HG03095 (cell line): ENCODE measurements around the gene PCSK5.
A peak's percentile ranks its signal among the peaks of the same experiment; 100 is the strongest.
"Not testable (repeated sequence)": the region's sequence is repeated elsewhere in the genome, so short reads cannot be mapped to it uniquely, and the experiment has no call there.

Experiments used
- ATAC-seq: cut with Tn5 transposase; IDR thresholded peaks from one replicate; pipeline ENCODE4 v1.9.1; 2021; ENCODE audit warnings: moderate library complexity; ENCODE audit not compliant: unreplicated experiment

The PCSK5 gene

DNA sequence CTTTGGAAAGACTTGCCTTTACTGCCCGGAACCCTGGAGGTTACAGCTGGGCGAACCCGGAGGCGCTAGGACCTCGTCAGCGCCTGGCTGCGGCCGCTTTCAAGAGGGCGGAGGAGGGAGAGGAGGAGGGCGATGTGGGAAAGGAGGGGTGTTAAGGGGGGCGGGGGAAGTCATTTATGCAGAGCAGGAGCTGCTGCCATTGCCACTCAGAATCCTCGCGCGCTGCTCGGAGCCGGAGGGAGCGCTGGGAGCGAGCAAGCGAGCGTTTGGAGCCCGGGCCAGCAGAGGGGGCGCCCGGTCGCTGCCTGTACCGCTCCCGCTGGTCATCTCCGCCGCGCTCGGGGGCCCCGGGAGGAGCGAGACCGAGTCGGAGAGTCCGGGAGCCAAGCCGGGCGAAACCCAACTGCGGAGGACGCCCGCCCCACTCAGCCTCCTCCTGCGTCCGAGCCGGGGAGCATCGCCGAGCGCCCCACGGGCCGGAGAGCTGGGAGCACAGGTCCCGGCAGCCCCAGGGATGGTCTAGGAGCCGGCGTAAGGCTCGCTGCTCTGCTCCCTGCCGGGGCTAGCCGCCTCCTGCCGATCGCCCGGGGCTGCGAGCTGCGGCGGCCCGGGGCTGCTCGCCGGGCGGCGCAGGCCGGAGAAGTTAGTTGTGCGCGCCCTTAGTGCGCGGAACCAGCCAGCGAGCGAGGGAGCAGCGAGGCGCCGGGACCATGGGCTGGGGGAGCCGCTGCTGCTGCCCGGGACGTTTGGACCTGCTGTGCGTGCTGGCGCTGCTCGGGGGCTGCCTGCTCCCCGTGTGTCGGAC lies at the start of gene PCSK5:
Gene PCSK5, plus strand, starts transcription at position 202 of the 805 bp plus-strand sequence. Its CDS starts 509 bp downstream, at position 711.
- ATAC-seq, result peak; percentile 58

DNA sequence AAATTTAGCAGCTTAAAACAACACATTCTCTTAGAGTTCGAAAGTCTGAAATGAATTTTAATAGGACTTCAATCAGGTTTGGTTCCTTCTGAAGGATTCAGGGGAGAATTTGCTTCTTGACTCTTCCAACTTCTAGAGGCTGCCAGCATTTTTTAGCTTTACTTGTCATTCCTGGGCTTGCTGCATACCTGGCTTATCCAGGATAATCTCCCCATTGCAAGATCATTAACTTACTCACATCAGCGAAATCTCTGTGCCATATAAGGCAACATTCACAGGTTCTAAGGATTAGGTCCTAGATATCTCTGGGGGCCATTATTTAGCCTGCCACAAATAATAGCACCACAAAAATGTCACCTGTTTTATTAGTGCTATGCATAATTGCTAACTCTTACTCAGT lies 46.2 kb upstream of the PCSK5 start:
- no peak for ATAC-seq

DNA sequence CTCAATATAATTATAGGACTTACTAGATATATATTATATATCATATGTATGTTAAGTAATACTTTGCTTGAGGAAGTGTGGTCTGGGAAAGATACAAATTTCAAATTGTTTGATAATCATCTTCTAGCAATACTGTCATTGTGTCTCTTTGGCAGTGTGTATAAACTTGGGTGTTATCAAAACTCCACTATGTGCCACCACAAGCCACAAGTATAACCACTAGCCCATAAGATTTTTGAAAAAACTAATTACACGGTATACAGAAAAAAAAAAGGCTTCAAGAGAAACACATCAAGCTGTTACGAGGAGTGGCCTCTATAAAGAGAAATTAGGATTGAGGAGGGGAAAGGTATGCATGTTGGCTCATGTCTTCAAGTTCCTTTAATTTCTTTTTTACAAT lies 44.7 kb upstream of the PCSK5 start:
- no peak for ATAC-seq

DNA sequence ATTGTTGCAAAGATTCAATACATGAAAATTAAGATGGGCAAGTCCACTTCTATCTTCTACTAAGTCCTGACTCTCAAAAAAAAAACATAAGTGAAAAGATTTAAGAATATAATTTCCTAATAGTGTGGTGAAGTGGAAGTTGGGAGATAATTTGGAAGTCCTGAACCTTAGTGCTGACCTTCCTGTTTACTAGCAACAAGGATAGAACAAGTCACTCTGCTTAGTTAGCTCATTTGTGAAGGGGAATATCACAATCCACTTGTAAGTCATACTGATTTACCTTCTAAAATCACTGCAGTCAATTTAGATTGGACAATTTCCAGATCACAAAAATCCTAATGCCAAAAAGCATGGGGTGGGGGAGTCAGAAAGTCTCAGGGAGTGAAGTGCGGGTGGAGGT lies 43.4 kb upstream of the PCSK5 start:
- no peak for ATAC-seq

DNA sequence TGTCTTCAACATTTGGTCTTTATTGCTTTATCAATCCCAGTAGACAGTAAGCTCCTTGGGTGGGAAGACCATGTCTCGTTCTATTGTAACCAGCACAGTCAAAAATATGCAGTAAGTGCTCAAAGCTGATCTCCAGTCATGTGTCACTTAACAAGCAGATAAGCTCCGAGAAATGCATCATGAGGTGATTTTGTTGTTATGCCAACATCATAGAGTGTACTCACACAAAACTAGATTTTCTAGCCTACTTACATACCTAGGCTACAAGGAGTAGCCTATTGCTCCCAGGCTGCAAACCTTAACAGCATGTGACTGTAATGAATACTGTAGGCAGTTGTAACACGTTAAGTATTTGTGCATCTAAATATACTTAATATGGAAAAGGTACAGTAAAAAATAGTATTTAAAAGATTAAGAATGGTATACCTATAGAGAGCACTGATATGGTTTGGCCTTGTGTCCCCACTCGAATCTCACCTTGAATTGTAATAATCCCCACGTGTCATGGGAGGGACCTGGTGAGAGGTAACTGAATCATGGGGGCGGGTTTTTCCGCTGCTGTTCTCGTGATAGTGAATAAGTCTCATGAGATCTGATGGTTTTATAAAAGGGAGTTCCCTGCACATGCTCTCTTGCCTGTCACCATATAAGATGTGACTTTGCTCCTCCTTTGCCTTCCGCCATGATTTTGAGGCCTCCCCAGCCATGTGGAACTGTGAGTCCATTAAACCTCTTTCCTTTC lies 39.8 kb upstream of the PCSK5 start:
- no peak for ATAC-seq

DNA sequence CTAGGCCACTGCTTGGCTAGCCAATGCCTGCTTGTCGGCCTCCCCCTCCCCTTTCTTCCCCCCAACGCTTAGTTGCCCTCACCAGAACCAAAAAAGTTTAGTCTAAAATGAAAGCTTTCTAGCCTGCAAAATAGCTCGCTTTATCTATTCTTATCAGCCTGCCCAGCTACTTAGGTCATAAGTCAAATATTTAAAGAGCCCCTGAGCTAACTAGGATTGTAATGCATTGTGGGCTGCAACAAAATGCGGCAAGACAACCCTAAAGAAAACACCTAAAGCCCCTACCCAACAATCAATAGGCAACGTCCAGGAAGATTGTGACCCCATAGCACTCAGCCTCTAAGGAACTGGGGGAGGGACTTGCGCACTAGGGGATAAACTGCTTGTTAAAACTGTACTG lies 38.6 kb upstream of the PCSK5 start:
- no peak for ATAC-seq

DNA sequence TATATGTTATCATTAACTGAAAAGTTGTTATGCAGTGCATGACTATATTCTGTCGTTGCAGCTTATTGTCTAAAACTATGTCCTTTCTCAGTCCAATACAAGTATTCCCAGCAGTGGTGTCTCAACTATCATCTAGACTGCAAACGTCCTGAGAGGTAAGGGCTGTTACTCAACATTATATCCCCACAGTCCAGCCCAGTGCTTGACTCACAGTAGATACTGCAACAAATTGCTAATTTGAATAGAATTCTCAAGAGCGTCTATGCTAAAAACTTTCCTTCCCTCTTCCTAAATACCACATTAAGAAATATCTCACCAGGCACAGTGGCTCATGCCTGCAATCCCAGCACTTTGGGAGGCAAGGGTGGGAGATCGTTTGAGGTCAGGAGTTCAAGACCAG lies 37.7 kb upstream of the PCSK5 start:
- ATAC-seq, result no peak

DNA sequence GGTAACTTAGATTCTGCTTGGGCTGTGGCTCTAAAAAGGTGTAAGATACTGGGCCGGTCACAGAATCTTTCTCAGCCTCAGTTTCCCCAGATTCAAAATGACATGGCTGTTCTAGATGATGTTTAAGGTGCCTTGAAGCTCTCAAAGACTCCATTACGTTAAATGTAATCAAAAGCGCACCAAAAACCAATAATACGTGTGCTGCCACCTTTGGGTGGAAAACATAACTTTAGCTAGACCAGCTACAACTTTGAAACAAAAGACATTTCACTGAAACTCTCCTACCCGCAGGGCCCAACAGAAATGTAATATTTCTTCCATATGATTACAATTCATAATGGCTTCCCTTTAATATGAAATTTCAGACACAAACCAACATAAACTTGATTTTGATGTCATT lies 35.0 kb upstream of the PCSK5 start:
- ATAC-seq, result no peak

DNA sequence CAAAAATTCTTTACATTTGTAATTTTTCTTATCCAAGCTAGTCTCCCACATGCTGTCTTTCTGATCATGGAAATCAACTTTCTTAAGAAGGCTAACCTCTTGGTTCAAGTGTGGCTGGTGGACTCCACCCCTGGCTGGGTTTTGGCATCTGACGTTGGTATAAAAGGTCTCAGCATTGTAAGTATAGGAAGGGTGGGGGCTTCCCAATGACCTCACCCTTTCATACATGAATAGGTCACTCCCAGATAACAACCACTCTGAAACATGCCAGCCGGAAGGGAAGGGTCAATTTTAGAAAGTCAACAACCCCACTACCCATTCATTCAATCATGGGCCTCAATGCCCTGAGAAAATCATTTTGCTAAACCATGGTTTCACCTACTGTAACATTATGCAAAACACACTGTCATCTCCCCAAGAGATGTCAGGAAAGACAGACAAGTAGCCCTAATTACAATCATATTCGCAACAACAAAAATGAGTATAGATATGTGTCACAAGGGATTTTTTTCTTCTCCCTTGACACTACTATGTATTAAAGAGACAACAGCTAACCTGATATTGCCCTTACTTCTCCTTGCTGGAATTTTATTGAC lies 31.9 kb upstream of the PCSK5 start:
- ATAC-seq, result no peak

DNA sequence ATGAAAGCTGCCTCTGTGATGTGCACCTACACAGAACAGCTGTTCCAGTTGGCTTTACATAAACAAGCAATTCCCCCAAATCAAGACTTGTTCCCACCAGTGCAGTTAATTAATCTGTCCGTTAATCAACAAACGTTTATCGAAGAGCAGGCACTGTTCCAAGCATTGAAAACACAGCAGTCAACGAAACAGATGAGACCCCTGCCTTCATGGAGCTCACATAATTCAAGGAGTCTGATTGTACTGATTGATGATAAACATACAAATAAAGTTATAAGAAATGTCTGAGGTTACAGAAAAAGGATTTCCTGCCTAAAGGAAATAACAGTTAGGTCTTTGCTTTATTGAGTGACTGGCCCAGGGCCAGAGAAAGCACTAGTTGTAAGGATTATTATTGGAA lies 26.2 kb upstream of the PCSK5 start:
- no peak for ATAC-seq

DNA sequence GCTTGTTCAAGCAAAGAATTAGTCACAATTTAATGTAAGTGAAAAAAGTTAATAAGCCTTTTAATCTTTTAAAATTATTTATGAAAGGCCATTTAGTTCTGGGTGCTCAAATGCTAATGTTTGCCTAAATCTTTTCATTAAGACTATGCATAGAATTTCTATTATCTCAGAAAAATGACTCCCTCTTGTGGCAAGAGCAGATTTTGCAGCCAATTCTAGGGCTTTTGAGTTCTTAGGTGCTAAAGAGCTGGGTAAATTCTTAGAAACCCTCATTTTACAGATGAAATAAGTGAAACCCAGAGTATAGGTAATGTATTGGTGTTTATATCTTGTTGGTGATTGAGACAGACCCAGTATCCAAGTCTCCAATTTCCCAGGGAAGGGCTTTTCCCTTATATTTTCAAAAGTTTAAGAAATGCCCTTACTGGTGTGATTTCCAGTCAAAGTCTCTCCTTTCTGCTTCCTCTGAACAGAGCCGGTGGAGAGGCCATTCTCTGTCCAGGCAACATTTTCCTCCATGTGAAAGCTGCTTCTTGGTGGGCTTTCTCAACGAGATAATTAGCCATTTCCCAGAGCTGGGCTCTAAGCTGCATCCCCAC lies 24.1 kb upstream of the PCSK5 start:
- ATAC-seq, result no peak

DNA sequence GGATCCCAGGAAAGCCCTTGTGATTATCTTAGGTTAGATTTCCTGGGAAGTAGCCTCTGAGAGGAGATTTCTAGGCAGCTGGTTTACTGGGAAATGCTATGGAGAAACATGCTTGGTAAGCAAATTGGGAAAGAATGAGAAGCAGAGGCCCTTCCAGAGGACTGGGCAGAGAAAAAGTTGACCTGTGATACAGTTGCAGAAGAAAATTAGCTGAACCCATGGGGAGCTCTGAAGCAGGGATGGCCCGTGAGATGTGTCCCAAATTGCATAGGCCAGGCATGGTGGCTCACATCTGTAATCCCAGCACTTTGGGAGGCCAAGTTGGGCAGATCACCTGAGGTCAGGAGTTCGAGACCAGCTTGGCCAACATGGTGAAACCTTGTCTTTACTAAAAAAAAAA lies 21.9 kb upstream of the PCSK5 start:
- not testable (repeated sequence) for ATAC-seq

DNA sequence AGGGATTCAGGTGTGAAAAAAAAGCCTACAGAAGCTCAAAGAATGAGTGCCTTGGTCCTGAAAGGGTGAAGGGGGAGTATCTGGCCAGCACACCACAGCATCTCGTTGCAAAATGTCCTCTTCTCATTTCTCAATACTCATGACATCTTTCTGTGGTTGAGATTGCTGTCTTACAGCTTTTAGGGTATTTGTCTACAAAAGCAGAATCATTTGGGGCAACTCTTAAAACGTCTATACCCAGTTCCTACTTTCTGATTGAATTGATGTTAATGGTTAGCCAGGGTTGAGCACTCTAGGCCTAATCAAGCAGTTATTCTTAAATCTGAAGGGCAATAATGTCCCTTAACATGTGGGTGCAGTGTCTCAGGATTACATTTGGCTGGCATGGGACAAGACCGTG lies 21.2 kb upstream of the PCSK5 start:
- no peak for ATAC-seq

DNA sequence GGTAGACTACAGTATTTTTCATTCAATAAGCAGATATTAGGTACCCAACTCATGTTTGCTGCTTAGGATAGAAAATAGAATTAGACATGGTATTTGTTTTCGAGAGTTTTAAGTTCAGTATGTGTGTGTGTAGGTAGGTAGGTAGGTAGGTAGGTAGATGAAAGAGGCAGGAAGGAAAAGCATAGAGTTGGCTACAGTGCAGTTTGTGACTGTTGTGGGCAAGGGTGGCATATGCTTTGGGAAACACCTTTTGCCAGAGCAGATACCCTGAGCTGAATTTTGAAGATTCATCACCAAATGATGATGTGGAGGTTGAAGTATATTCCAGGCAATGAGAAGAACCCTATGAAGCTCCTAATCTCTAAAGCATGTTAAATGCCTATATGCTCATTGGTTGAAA lies 20.0 kb upstream of the PCSK5 start:
- no peak for ATAC-seq

DNA sequence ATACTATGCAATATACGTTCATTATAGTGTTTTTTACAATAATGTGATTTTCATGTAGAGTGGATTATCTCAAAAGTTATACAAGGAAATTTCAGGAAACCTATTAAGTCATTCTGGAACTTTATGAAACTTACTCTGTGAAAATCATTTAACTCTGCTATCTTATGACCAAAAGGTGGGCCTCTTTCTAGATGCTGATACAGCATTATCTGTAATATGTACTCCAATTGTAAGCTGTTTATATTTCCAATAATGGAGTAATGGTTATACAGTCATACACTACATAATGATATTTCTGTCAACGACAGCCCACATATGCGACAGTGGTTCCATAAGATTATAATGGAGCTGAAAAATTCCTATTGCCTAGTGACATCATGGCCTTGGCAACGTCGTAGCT lies 18.8 kb upstream of the PCSK5 start:
- no peak for ATAC-seq

DNA sequence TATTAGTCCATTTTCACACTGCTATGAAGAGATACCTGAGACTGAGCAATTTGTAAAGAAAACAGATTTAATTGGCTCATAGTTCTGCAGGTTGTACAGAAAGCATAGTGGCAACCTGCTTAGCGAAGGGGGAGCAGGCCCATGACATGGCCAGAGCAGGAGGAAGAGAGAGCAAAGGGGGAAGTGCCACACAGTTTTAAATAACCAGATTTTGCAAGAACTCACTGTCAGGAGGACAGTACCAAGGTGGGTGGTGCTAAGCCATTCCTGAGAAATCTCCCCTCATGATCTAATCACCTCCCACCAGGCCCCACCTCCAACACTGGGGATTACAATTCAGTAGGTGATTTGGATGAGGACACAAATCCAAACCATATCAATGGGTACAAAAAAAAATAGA lies 16.8 kb upstream of the PCSK5 start:
- no peak for ATAC-seq

DNA sequence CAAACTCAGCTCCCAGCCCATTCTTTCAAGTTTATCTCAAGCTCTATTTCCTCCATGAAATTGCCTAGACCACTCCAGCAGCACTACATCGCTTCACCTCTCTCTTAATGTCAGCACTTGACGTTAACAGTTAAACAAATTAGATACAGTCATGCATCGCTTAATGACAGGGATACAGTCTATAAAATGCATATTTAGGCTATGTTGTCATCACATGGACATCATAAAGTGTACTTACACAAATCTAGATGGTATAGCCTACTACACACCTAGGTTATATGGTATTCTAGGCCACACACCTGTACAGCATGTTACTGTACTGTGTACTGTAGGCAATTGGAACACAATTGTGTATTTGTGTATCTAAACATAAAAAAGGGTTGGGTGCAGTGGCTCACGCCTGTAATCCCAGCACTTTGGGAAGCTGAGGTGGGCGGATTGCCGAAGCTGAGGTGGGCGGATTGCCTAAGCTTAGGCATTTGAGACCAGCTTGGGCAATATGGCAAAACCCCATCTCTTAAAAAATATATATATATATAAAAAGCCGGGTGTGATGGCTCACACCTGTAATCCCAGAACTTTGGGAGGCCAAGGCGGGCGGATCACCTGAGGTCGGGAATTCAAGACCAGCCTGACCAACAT lies 13.4 kb upstream of the PCSK5 start:
- ATAC-seq, result no peak

DNA sequence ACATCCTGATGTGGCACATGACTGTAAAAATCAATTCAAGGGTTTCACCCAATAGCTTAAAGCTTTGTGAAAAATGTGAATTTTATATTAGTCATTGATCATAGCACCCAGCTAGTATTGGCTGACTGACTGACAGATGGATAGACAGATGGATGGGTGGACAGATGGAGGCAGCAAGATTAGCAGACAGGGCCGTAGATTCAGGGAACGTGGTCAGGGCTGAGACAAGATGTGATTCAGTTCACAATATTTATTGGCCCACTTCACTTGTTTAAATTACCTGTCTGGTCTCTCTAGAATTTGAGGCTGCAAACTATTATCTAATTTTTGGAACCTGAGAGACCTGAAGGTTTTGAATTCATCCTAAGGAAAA lies 12.0 kb upstream of the PCSK5 start:
- ATAC-seq, result no peak

DNA sequence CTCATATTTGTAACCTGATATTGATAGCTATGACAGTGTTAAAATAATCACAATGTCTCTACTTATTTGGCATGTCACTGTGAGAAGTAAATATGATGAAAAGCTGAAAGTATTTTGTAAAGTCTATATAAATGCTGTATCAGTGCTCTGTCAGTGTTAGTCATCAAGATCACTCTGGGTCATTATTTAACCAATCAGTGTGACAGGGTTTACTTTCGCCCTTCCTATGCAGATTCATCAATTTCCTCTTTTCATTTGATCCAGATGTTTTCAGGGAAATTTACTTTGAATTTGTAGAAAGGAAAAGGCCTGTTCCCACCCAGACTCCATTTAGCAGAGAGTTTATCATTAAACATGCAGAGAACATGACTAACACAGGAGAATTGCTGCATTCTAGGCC lies 9.9 kb upstream of the PCSK5 start:
- no peak for ATAC-seq

DNA sequence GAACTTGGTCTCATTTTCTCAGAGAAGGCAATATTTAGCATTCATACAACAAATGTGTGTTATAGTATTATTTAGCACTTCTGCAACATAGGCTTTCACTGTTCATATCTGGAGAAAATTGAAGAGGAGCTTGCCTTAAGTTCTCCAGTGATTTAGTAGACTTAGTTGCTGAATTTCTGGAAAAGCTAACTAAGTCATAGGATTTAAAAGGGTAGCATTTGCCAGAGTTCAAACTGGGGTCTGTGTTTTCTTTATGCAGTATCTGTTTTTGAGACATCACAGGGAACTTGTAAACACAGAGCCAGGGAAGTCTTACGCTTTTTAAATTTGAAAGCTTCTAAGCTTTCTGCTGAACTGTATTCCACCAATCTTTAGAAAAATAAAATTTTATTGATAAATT lies 8.7 kb upstream of the PCSK5 start:
- no peak for ATAC-seq

DNA sequence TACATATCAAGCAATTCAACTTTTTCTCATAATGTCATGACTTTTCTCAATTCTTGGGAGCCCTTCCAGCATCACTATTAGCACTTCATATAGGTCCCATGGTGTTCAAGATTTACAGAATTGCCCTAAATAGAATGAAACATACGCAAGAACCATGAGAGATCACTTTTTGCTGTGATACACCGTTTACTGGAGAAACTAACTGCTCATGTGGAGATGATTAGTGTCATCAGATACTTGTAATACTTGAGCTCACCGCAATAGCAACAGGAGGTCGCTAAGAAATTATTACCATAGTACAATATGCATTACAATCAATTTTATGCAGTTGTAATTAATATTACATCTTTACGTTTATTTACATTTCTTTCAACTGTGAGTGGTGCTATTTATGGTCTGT lies 4.8 kb upstream of the PCSK5 start:
- no peak for ATAC-seq
